Mucosa of descending colon (tissue), 3 donors: ENCODE results near the gene KMT5B. TPM values are rescaled to one million over a fixed set of nuclear protein-coding genes. Genes with fewer than 3 reads are reported as not detected.
"Not testable (repeated sequence)": the region's sequence is repeated elsewhere in the genome, so short reads cannot be mapped to it uniquely, and the experiment has no call there.

Experiments used
- ATAC-seq: fragments of 200-7000 bp; cut with Tn5 transposase; one replicate; pipeline ENCODE4 v1.9.1; 2020; ENCODE audit warnings: mild to moderate bottlenecking, moderate library complexity
- DNase-seq, 3 donors: peaks; one replicate each; pipeline ENCODE4 v3.0.0-alpha.2; 2020
- H3K36me3 ChIP-seq: fragments of 200-600 bp; one replicate; pipeline ENCODE4 v1.8.0; 2021; ENCODE audit warnings: low read depth, mild to moderate bottlenecking
- H3K4me1 ChIP-seq: fragments of 200-600 bp; one replicate; pipeline ENCODE4 v1.8.0; 2021; ENCODE audit warnings: low read depth, mild to moderate bottlenecking
- H3K4me3 ChIP-seq: fragments of 200-600 bp; one replicate; pipeline ENCODE4 v1.8.0; 2021; ENCODE audit warnings: mild to moderate bottlenecking
- H3K9me3 ChIP-seq: fragments of 200-600 bp; one replicate; pipeline ENCODE4 v1.8.0; 2021; ENCODE audit warnings: mild to moderate bottlenecking
- CTCF ChIP-seq: fragments of 200-600 bp; IDR thresholded peaks from one replicate; pipeline ENCODE4 v1.8.0; 2022; ENCODE audit warnings: antibody characterized with exemption, mild to moderate bottlenecking
- intact Hi-C, 2 donors: fragments of 100-400 bp; cut with DNase I in 1 of 2; cut with micrococcal nuclease in 1 of 2; formaldehyde crosslinking; loops; one replicate each; pipeline versions ENCODE4 v1.11.0 to v1.11.1; 2022; cut with DNase I, micrococcal nuclease
- total RNA-seq, 3 donors: library from RNA; stranded (reverse); fragmentation: NEBNext Ultra II Directional in 2 of 3; extraction: Animal tissue kit (Norgen Biotek cat#: 25700) in 2 of 3; gene quantifications; one replicate each; pipeline versions ENCODE4 v1.2.1 to v1.2.4, GENCODE V29; 2021 to 2023
- donor health status: DM: no; HTN: no; CAD: no; lungs with moderate emphysema.
- donor health status: DM: no; HTN: no; CAD: no.
- donor health status: DM: no; HTN: yes; CAD: no.

Gene KMT5B
- total RNA-seq, 3 donors from 2014 or later = 56.4 to 71.3 (median 65.1) TPM

- TF ChIP-seq CTCF = no peak
- intact Hi-C loops = loop anchor here in 1 of 2 donors (10.0 kb wide), 1 partner anchor 130 kb away; no protein-coding TSS in a partner anchor
- ATAC-seq = no peak
- Histone ChIP-seq H3K36me3 (no peaks in the 10 kb centered on the region), H3K4me1 (peaks cover 6% of the 10 kb centered on the region), H3K4me3 (no peak overlapping the region), H3K9me3 (no peaks in the 10 kb centered on the region)
- no peak for DNase-seq
These were observed 41.3 kb upstream of the KMT5B start for GRCh38 chr11:68254421-68254820.

GRCh38 chr11:68251765-68252164 lies 38.7 kb upstream of the KMT5B start:
- H3K9me3 ChIP-seq = no peaks in the 10 kb centered on the region
- no peak for ATAC-seq

GRCh38 chr11:68244912-68245311 lies 31.8 kb upstream of the KMT5B start:
- DNase-seq, H3K9me3 ChIP-seq, ATAC-seq, H3K4me1 ChIP-seq, intact Hi-C loops, H3K36me3 ChIP-seq, H3K4me3 ChIP-seq: not testable (repeated sequence)

More at GRCh38 chr11:68251765-68252164, 38.7 kb upstream of the KMT5B start:
- DNase-seq = no peak
- no peak for TF ChIP-seq CTCF
- Histone ChIP-seq H3K4me3 (no peak overlapping the region), H3K36me3 (no peaks in the 10 kb centered on the region), H3K4me1 (no peaks in the 10 kb centered on the region)
- intact Hi-C loops = loop anchor here in 1 of 2 donors (10.0 kb wide), 1 partner anchor 133 kb away; no protein-coding TSS in a partner anchor

GRCh38 chr11:68243847-68244246 lies 30.8 kb upstream of the KMT5B start:
- H3K4me1 ChIP-seq, H3K4me3 ChIP-seq, DNase-seq, H3K36me3 ChIP-seq, intact Hi-C loops, ATAC-seq, H3K9me3 ChIP-seq: not testable (repeated sequence)

- H3K36me3 ChIP-seq = no peaks in the 10 kb centered on the region
- no peaks in the 10 kb centered on the region for H3K9me3 ChIP-seq
- intact Hi-C loops = no loop called here
- no peak for TF ChIP-seq CTCF
- H3K4me1 ChIP-seq = no peaks in the 10 kb centered on the region
- ATAC-seq (no peak), DNase-seq (no peak)
- H3K4me3 ChIP-seq = no peak overlapping the region
These were observed 29.5 kb upstream of the KMT5B start for GRCh38 chr11:68242616-68243015.

GRCh38 chr11:68231621-68232020 lies 18.5 kb upstream of the KMT5B start:
- DNase-seq (no peak), ATAC-seq (no peak)
- no peak overlapping the region for H3K4me3 ChIP-seq
- no peaks in the 10 kb centered on the region for H3K36me3 ChIP-seq
- no peak for TF ChIP-seq CTCF
- H3K9me3 ChIP-seq = peaks cover 5% of the 10 kb centered on the region
- H3K4me1 ChIP-seq = no peaks in the 10 kb centered on the region
- intact Hi-C loops = no loop called here

- intact Hi-C loops = no loop called here
- TF ChIP-seq CTCF = no peak
- H3K36me3 ChIP-seq = no peaks in the 10 kb centered on the region
- DNase-seq (no peak), ATAC-seq (no peak)
- H3K9me3 ChIP-seq = peaks cover 5% of the 10 kb centered on the region
- H3K4me3 ChIP-seq = no peak overlapping the region
- no peaks in the 10 kb centered on the region for H3K4me1 ChIP-seq
These were observed 16.5 kb upstream of the KMT5B start for GRCh38 chr11:68229601-68230000.
